GM12878 (cell line): ENCODE results near the gene MAML3. TPM values are rescaled to one million over a fixed set of nuclear protein-coding genes. Genes with fewer than 3 reads are reported as not detected.

Source experiments
- ATAC-seq: fragments of 200-7000 bp; cut with Tn5 transposase; 3 replicates; pipeline ENCODE4 v1.9.1; 2020; ENCODE audit warnings: mild to moderate bottlenecking, moderate library complexity
- BruUV-seq: library from RNA; stranded (reverse); fragments of 400-500 nt; replicated peaks from 2 replicates; lab custom pipeline; 2021; lab: Mats Ljungman, UMichigan
- CTCF ChIA-PET: fragments of 300-600 bp; sonication (Branson Sonifier 250); formaldehyde crosslinking; extraction: SDS; loops from one replicate; lab custom pipeline; 2021; ENCODE audit warnings: inconsistent platforms; lab: Yijun Ruan, JAX
- POLR2A ChIA-PET: fragments of 350-600 bp; formaldehyde crosslinking; extraction: SDS; loops from one replicate; lab custom pipeline; 2021; ENCODE audit warnings: inconsistent platforms; lab: Charles Lee
- RAD21 ChIA-PET: fragments of 300-600 bp; sonication (Branson Sonifier 250); formaldehyde crosslinking; loops from one replicate; lab custom pipeline; 2023; ENCODE audit warnings: antibody characterized with exemption; ENCODE audit not compliant: unreplicated experiment; lab: Charles Lee
- SMC1A ChIA-PET: fragments of 300-600 bp; sonication (Branson Sonifier 250); formaldehyde crosslinking; loops from one replicate; lab custom pipeline; 2023; ENCODE audit not compliant: unreplicated experiment, uncharacterized antibody; lab: Charles Lee
- DNase-seq: peaks from one replicate; pipeline ENCODE4 v3.0.0-alpha.2; 2011; ENCODE audit warnings: low read depth, low spot score
- FAIRE-seq: peaks from 3 replicates; lab custom pipeline; 2011; peaks lifted over from hg19 to GRCh38; lab: Jason Lieb, UNC
- H2AFZ ChIP-seq: 2 replicates; pipeline ENCODE4 v1.6.0; 2011; ENCODE audit warnings: low read depth, low read length, control low read depth; ENCODE audit not compliant: control insufficient read depth
- H3K27ac ChIP-seq: 2 replicates; pipeline ENCODE4 v1.5.1; 2011; ENCODE audit warnings: control low read depth; ENCODE audit not compliant: control insufficient read depth, insufficient read depth
- H3K27me3 ChIP-seq, 2 experiments: replicated peaks in 1 of 2; 2 replicates each; pipeline versions ENCODE4 v1.6.0 to v1.6.1; 2011; ENCODE audit warnings: low read length in 1 of 2; ENCODE audit not compliant: control insufficient read depth in 2 of 2, insufficient read depth in 2 of 2
- H3K36me3 ChIP-seq, 2 experiments: 2 replicates each; pipeline ENCODE4 v1.5.1; 2011; ENCODE audit warnings: low read length in 1 of 2; ENCODE audit not compliant: control insufficient read depth in 2 of 2, insufficient read depth in 2 of 2
- H3K4me1 ChIP-seq: 2 replicates; pipeline ENCODE4 v1.6.1; 2011; ENCODE audit warnings: mild to moderate bottlenecking, low read length, moderate library complexity, mixed read lengths; ENCODE audit not compliant: control insufficient read depth, insufficient read depth
- H3K4me2 ChIP-seq: 2 replicates; pipeline ENCODE4 v1.6.0; 2011; ENCODE audit warnings: control low read depth; ENCODE audit not compliant: control insufficient read depth, insufficient read depth
- H3K4me3 ChIP-seq: fragments of 200-600 bp; sonication (generic); 2 replicates; pipeline ENCODE4 v1.5.1; 2016
- H3K79me2 ChIP-seq: 2 replicates; pipeline ENCODE4 v1.6.0; 2011; ENCODE audit warnings: low read length; ENCODE audit not compliant: control insufficient read depth, insufficient read depth
- H3K9ac ChIP-seq: 2 replicates; pipeline ENCODE4 v1.8.0; 2011; ENCODE audit warnings: low read length, control low read depth, mixed read lengths; ENCODE audit not compliant: control insufficient read depth, insufficient read depth
- H3K9me3 ChIP-seq: replicated peaks from 3 replicates; pipeline ENCODE4 v1.5.1; 2011; ENCODE audit warnings: mild to moderate bottlenecking, low read length; ENCODE audit not compliant: control insufficient read depth, insufficient read depth
- H4K20me1 ChIP-seq: 2 replicates; pipeline ENCODE4 v1.6.0; 2011; ENCODE audit not compliant: control insufficient read depth, insufficient read depth
- CREM ChIP-seq: IDR thresholded peaks from 2 replicates; pipeline ENCODE4 v1.6.1; 2014; ENCODE audit warnings: antibody characterized with exemption, low read depth
- HCFC1 ChIP-seq: fragments of 150-350 bp; IDR thresholded peaks from 2 replicates; pipeline ENCODE4 v1.6.1; 2014; ENCODE audit warnings: low read length
- KAT2A ChIP-seq: conservative IDR thresholded peaks from 2 replicates; pipeline ENCODE4 v1.6.1; 2011; ENCODE audit warnings: low read depth, low read length; ENCODE audit not compliant: control insufficient read depth
- LARP7 ChIP-seq: fragments of 450-650 bp; IDR thresholded peaks from 2 replicates; pipeline ENCODE4 v1.6.1; 2017; ENCODE audit warnings: mild to moderate bottlenecking
- MEF2A ChIP-seq: IDR thresholded peaks from 2 replicates; pipeline ENCODE4 v1.6.1; 2011; ENCODE audit warnings: low read depth, mild to moderate bottlenecking, low read length, moderate library complexity; ENCODE audit not compliant: insufficient read depth
- MEF2B ChIP-seq: fragments of 450-650 bp; IDR thresholded peaks from 2 replicates; pipeline ENCODE4 v1.6.1; 2018; ENCODE audit warnings: mild to moderate bottlenecking, moderate library complexity; ENCODE audit not compliant: partially characterized antibody, poor library complexity, severe bottlenecking
- RBBP5 ChIP-seq: fragments of 200-600 bp; sonication (generic); conservative IDR thresholded peaks from 2 replicates; pipeline ENCODE4 v1.6.1; 2016
- ZNF384 ChIP-seq: IDR thresholded peaks from 2 replicates; pipeline ENCODE4 v1.6.1; 2012; ENCODE audit warnings: low read depth, mild to moderate bottlenecking, low read length, improper control_type of control experiment, borderline replicate concordance
- WGBS: methylation state at CpG from one replicate; pipeline ENCODE4 v1.1.6; 2016; ENCODE audit warnings: low lambda C conversion rate; ENCODE audit not compliant: insufficient replicate concordance, insufficient coverage; ENCODE audit errors: missing lambda C conversion rate; 5-methylcytosine and 5-hydroxymethylcytosine counted together
- in situ Hi-C: fragments of 300-500 bp; cut with MboI; formaldehyde crosslinking; loops from 9 replicates; pipeline ENCODE4 v1.14.3; 2018; ENCODE audit warnings: mixed read lengths
- intact Hi-C: fragments of 100-400 bp; cut with micrococcal nuclease; formaldehyde crosslinking; loops from one replicate; pipeline ENCODE4 v1.14.2; 2022; ENCODE audit not compliant: unreplicated experiment
- polyA plus RNA-seq, 11 experiments: library from polyadenylated mRNA; depleted of rRNA in 4 of 11; unstranded in 6 of 11; stranded (reverse) in 5 of 11; fragments of >200 nt; fragmentation: Nextera tagmentation in 4 of 11; fragmentation: Illumina TruSeq in 1 of 11; extraction: Ambion mirVana in 4 of 11; extraction: Trizol in 1 of 11; gene quantifications; 1 replicate in 1 of 11; 2 replicates in 10 of 11; pipeline versions ENCODE4 v1.2.1 to v1.2.3, GENCODE V29; 2011 to 2016; ENCODE audit warnings: inconsistent platforms in 2 of 11, missing spikeins in 2 of 11, low read depth in 1 of 11
- total RNA-seq, 4 experiments: library from RNA; depleted of rRNA in 3 of 4; stranded (reverse); fragments of >200 nt in 3 of 4; fragmentation: Illumina TruSeq in 1 of 4; extraction: Trizol in 1 of 4; gene quantifications; 2 replicates each; pipeline versions ENCODE4 v1.2.1 to v1.2.3, GENCODE V29; 2013 to 2021
- TF ChIP-seq, protein P1 (sequence below): fragments of 450-650 bp; IDR thresholded peaks from 2 replicates; pipeline ENCODE4 v1.6.1; 2017; ENCODE audit warnings: mild to moderate bottlenecking
- TF ChIP-seq, protein P2 (sequence below): fragments of 450-650 bp; IDR thresholded peaks from 2 replicates; pipeline ENCODE4 v1.6.1; 2017; ENCODE audit warnings: borderline replicate concordance
- TF ChIP-seq, protein P3 (sequence below): IDR thresholded peaks from 2 replicates; pipeline ENCODE4 v1.6.1; 2012; ENCODE audit warnings: improper control_type of control experiment, low read depth, low read length; ENCODE audit not compliant: insufficient replicate concordance
- TF ChIP-seq, protein P4 (sequence below): IDR thresholded peaks from 2 replicates; pipeline ENCODE4 v1.6.1; 2011; ENCODE audit warnings: low read depth, low read length, improper control_type of control experiment, borderline replicate concordance

The MAML3 gene
- total and polyA plus RNA-seq, 10 of the 15 experiments (the other 5 are each of a cell fraction or from before 2014, with no cell fraction given) = under 0.01 to 0.53 (median 0.06) TPM; not detected in 2

DNA sequence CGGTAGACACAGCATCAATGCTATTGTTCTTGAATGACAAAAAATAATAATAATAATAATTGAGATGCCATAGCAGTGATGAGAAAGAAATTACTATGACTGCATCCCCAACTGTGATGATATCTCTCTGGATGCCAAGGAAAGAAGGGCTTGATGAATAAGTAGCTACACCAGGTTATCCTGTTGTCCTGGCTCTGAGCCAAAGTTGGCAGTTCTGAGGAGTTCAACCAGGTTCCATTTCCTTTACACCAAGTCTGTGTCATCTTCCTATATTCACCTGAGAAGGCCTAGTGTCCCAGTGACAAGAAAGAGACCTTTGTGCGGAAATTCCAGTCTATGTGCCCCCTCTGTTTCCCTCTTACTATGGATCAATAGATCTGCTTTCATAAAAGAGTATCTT lies 3.4 kb upstream of the MAML3 start:
- ATAC-seq (no peak), DNase-seq (no peak), FAIRE-seq (no peak)
- TF ChIP-seq MEF2A = no peak
- TF ChIP-seq, protein P1, sequence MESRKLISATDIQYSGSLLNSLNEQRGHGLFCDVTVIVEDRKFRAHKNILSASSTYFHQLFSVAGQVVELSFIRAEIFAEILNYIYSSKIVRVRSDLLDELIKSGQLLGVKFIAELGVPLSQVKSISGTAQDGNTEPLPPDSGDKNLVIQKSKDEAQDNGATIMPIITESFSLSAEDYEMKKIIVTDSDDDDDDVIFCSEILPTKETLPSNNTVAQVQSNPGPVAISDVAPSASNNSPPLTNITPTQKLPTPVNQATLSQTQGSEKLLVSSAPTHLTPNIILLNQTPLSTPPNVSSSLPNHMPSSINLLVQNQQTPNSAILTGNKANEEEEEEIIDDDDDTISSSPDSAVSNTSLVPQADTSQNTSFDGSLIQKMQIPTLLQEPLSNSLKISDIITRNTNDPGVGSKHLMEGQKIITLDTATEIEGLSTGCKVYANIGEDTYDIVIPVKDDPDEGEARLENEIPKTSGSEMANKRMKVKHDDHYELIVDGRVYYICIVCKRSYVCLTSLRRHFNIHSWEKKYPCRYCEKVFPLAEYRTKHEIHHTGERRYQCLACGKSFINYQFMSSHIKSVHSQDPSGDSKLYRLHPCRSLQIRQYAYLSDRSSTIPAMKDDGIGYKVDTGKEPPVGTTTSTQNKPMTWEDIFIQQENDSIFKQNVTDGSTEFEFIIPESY = no peak
- no peak for TF ChIP-seq LARP7
- TF ChIP-seq CREM = no peak
- no peak for TF ChIP-seq HCFC1
- TF ChIP-seq, protein P2, sequence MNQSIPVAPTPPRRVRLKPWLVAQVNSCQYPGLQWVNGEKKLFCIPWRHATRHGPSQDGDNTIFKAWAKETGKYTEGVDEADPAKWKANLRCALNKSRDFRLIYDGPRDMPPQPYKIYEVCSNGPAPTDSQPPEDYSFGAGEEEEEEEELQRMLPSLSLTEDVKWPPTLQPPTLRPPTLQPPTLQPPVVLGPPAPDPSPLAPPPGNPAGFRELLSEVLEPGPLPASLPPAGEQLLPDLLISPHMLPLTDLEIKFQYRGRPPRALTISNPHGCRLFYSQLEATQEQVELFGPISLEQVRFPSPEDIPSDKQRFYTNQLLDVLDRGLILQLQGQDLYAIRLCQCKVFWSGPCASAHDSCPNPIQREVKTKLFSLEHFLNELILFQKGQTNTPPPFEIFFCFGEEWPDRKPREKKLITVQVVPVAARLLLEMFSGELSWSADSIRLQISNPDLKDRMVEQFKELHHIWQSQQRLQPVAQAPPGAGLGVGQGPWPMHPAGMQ = no peak
- TF ChIP-seq, protein P3, sequence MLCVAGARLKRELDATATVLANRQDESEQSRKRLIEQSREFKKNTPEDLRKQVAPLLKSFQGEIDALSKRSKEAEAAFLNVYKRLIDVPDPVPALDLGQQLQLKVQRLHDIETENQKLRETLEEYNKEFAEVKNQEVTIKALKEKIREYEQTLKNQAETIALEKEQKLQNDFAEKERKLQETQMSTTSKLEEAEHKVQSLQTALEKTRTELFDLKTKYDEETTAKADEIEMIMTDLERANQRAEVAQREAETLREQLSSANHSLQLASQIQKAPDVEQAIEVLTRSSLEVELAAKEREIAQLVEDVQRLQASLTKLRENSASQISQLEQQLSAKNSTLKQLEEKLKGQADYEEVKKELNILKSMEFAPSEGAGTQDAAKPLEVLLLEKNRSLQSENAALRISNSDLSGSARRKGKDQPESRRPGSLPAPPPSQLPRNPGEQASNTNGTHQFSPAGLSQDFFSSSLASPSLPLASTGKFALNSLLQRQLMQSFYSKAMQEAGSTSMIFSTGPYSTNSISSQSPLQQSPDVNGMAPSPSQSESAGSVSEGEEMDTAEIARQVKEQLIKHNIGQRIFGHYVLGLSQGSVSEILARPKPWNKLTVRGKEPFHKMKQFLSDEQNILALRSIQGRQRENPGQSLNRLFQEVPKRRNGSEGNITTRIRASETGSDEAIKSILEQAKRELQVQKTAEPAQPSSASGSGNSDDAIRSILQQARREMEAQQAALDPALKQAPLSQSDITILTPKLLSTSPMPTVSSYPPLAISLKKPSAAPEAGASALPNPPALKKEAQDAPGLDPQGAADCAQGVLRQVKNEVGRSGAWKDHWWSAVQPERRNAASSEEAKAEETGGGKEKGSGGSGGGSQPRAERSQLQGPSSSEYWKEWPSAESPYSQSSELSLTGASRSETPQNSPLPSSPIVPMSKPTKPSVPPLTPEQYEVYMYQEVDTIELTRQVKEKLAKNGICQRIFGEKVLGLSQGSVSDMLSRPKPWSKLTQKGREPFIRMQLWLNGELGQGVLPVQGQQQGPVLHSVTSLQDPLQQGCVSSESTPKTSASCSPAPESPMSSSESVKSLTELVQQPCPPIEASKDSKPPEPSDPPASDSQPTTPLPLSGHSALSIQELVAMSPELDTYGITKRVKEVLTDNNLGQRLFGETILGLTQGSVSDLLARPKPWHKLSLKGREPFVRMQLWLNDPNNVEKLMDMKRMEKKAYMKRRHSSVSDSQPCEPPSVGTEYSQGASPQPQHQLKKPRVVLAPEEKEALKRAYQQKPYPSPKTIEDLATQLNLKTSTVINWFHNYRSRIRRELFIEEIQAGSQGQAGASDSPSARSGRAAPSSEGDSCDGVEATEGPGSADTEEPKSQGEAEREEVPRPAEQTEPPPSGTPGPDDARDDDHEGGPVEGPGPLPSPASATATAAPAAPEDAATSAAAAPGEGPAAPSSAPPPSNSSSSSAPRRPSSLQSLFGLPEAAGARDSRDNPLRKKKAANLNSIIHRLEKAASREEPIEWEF = no peak
- no peak for TF ChIP-seq MEF2B
- no peak for TF ChIP-seq ZNF384
- TF ChIP-seq, protein P4, sequence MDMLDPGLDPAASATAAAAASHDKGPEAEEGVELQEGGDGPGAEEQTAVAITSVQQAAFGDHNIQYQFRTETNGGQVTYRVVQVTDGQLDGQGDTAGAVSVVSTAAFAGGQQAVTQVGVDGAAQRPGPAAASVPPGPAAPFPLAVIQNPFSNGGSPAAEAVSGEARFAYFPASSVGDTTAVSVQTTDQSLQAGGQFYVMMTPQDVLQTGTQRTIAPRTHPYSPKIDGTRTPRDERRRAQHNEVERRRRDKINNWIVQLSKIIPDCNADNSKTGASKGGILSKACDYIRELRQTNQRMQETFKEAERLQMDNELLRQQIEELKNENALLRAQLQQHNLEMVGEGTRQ = no peak
- no peak for TF ChIP-seq RBBP5
- TF ChIP-seq KAT2A = no peak
- H2AFZ ChIP-seq = no peak overlapping the region
- H3K27ac ChIP-seq = no peak overlapping the region
- no peak overlapping the region for H3K4me3 ChIP-seq
- BruUV-seq = no TSS peak
- intact Hi-C loops (loop anchor here (5.0 kb wide), 1 partner anchor 95 kb away; no protein-coding TSS in a partner anchor), in situ Hi-C loops (no loop called here)
- 61% methylated on average over 2 of the region's 2 CpGs for WGBS
- no peaks in the 10 kb centered on the region; the same call in 2 of the 3 replicates for H3K9me3 ChIP-seq
- H3K36me3 ChIP-seq = no peaks in the 10 kb centered on the region
- no peaks in the 10 kb centered on the region for H3K79me2 ChIP-seq
- no peaks in the 10 kb centered on the region; the same call in 1 of the 2 replicates for H4K20me1 ChIP-seq
- ChIA-PET CTCF (no interaction called here), RAD21 (no interaction called here), POLR2A (no interaction called here), SMC1A (interaction anchor here (0.6 kb wide), 1 partner anchor 925 kb away, joined by 3 read pairs; no protein-coding TSS in a partner anchor)
- no peak overlapping the region for H3K9ac ChIP-seq
- H3K4me2 ChIP-seq = no peak overlapping the region
- peaks cover 6 to 18% of the 10 kb centered on the region in 2 experiments for H3K27me3 ChIP-seq
- H3K4me1 ChIP-seq = 0 out of 2 replicates have a peak, but pooled peaks cover 4% of the 10 kb centered on the region
